ENCODE results near the gene PRRT1B. TPM values are rescaled to one million over a fixed set of nuclear protein-coding genes. Genes with fewer than 3 reads are reported as not detected.

Gene PRRT1B
- total and polyA plus RNA-seq, 7 experiments from 2014 or later = not detected

GRCh38 chr9:131594906-131595665 lies 49.8 kb downstream of the PRRT1B start:
- CTCF ChIA-PET = no interaction called here
- peaks cover 0 to 15% (median 0%) of the 10 kb centered on the region in 5 donors for H3K36me3 Mint-ChIP-seq
- H3K27ac ChIP-seq (ENCODE audit: low read depth, low read length) = no peak overlapping the region

GRCh38 chr9:131595696-131596429 lies 50.5 kb downstream of the PRRT1B start:
- DNase-seq (no peak), ATAC-seq (no peak)
- H3K36me3 ChIP-seq (ENCODE audit: control insufficient read depth in 2 of 3, insufficient read depth in 3 of 3, low read length in 3 of 3) = peaks cover 0 to 60% (median 15%) of the 10 kb centered on the region in 3 experiments
- Mint-ChIP-seq H3K9me3 (no peaks in the 10 kb centered on the region), H3K27me3 (no peaks in the 10 kb centered on the region), H3K27ac (peak overlapping the region in 4 of 9 donors; percentile 15 to 55 (median 40)), H3K4me1 (peaks cover 2 to 13% (median 6%) of the 10 kb centered on the region in 7 donors), H3K4me3 (no peak overlapping the region), H3K36me3 (peaks cover 0 to 21% (median 5%) of the 10 kb centered on the region in 5 donors)
- intact Hi-C loops (cut with micrococcal nuclease) = no loop called here
- H3K4me3 ChIP-seq (ENCODE audit: low read length) = no peak overlapping the region
- POLR2A ChIA-PET = no interaction called here
- H3K27ac ChIP-seq (ENCODE audit: low read depth, low read length) = no peak overlapping the region
- CTCF ChIA-PET = no interaction called here
- H3K4me1 ChIP-seq (ENCODE audit: control insufficient read depth in 2 of 2, insufficient read depth in 2 of 2, low read length in 2 of 2) = peaks cover 3 to 10% of the 10 kb centered on the region in 2 donors
- H3K9me3 ChIP-seq (ENCODE audit: control insufficient read depth in 2 of 3, low read length in 3 of 3) = no peaks in the 10 kb centered on the region
- H3K27me3 ChIP-seq (ENCODE audit: control insufficient read depth in 2 of 2, insufficient read depth in 2 of 2, low read length in 2 of 2) = no peaks in the 10 kb centered on the region

More at GRCh38 chr9:131594906-131595665, 49.8 kb downstream of the PRRT1B start:
- peaks cover 8 to 20% (median 13%) of the 10 kb centered on the region in 7 donors for H3K4me1 Mint-ChIP-seq
- H3K4me3 Mint-ChIP-seq = no peak overlapping the region
- H3K4me3 ChIP-seq (ENCODE audit: low read length) = no peak overlapping the region
- ATAC-seq = no peak
- POLR2A ChIA-PET = no interaction called here
- peak overlapping the region in 2 of 9 donors; percentile 12 to 36 for H3K27ac Mint-ChIP-seq
- DNase-seq = no peak
- H3K27me3 ChIP-seq (ENCODE audit: control insufficient read depth in 2 of 2, insufficient read depth in 2 of 2, low read length in 2 of 2) = no peaks in the 10 kb centered on the region
- no peaks in the 10 kb centered on the region for H3K9me3 ChIP-seq (ENCODE audit: control insufficient read depth in 2 of 3, low read length in 3 of 3)
- intact Hi-C loops (cut with micrococcal nuclease) = no loop called here
- H3K9me3 Mint-ChIP-seq = no peaks in the 10 kb centered on the region
- H3K36me3 ChIP-seq (ENCODE audit: control insufficient read depth in 2 of 3, insufficient read depth in 3 of 3, low read length in 3 of 3) = peaks cover 0 to 56% (median 15%) of the 10 kb centered on the region in 3 experiments
- peaks cover 11 to 17% of the 10 kb centered on the region in 2 donors for H3K4me1 ChIP-seq (ENCODE audit: control insufficient read depth in 2 of 2, insufficient read depth in 2 of 2, low read length in 2 of 2)
- no peaks in the 10 kb centered on the region for H3K27me3 Mint-ChIP-seq

DNA sequence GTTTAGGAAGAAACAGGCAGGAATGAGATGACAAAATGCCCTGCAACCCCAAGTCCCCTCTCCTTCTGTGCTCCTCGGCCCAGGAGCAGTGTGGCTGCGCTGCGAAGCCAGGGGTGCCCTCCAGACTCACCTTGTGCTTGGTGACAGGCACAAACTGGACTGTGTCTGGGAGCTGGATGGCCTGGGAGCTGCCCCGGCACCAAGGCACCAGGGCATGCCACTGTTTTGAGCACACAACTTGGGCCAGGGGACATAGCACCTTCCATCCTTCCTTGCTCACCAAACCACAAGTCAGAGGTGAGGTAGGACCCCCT lies 51.1 kb downstream of the PRRT1B start:
- ChIA-PET POLR2A (interaction anchor here (0.6 kb wide), 1 partner anchor 40 kb away, joined by 6 read pairs; no protein-coding TSS in a partner anchor), CTCF (no interaction called here)
- Mint-ChIP-seq H3K36me3 (peaks cover 0 to 21% (median 7%) of the 10 kb centered on the region in 5 donors), H3K9me3 (no peaks in the 10 kb centered on the region), H3K4me3 (no peak overlapping the region), H3K27me3 (no peaks in the 10 kb centered on the region), H3K4me1 (peaks cover 0 to 7% (median under 1%) of the 10 kb centered on the region in 7 donors), H3K27ac (peak overlapping the region in 2 of 9 donors; percentile 38 to 41)
- H3K4me1 ChIP-seq (ENCODE audit: control insufficient read depth in 2 of 2, insufficient read depth in 2 of 2, low read length in 2 of 2) = peaks cover 0 to 4% of the 10 kb centered on the region in 2 donors
- no peaks in the 10 kb centered on the region for H3K27me3 ChIP-seq (ENCODE audit: control insufficient read depth in 2 of 2, insufficient read depth in 2 of 2, low read length in 2 of 2)
- no peak overlapping the region for H3K4me3 ChIP-seq (ENCODE audit: low read length)
- intact Hi-C loops (cut with micrococcal nuclease) = no loop called here
- peaks cover 0 to 61% (median 18%) of the 10 kb centered on the region in 3 experiments for H3K36me3 ChIP-seq (ENCODE audit: control insufficient read depth in 2 of 3, insufficient read depth in 3 of 3, low read length in 3 of 3)
- H3K27ac ChIP-seq (ENCODE audit: low read depth, low read length) = no peak overlapping the region
- ATAC-seq (no peak), DNase-seq (no peak)
- no peaks in the 10 kb centered on the region for H3K9me3 ChIP-seq (ENCODE audit: control insufficient read depth in 2 of 3, low read length in 3 of 3)

GRCh38 chr9:131597246-131597645 lies 51.9 kb downstream of the PRRT1B start:
- H3K36me3 ChIP-seq (ENCODE audit: control insufficient read depth in 2 of 3, insufficient read depth in 3 of 3, low read length in 3 of 3) = peaks cover 0 to 70% (median 22%) of the 10 kb centered on the region in 3 experiments
- H3K27ac Mint-ChIP-seq = no peak overlapping the region
- H3K4me3 Mint-ChIP-seq = no peak overlapping the region
- H3K9me3 ChIP-seq (ENCODE audit: control insufficient read depth in 2 of 3, low read length in 3 of 3) = no peaks in the 10 kb centered on the region
- POLR2A ChIA-PET = no interaction called here
- peaks cover 0 to 1% (median 0%) of the 10 kb centered on the region in 7 donors for H3K4me1 Mint-ChIP-seq
- no peaks in the 10 kb centered on the region for H3K27me3 Mint-ChIP-seq
- ATAC-seq = no peak
- H3K36me3 Mint-ChIP-seq = peaks cover 0 to 23% (median 7%) of the 10 kb centered on the region in 5 donors
- no peak for DNase-seq
- H3K27ac ChIP-seq (ENCODE audit: low read depth, low read length) = no peak overlapping the region
- no peaks in the 10 kb centered on the region for H3K27me3 ChIP-seq (ENCODE audit: control insufficient read depth in 2 of 2, insufficient read depth in 2 of 2, low read length in 2 of 2)
- intact Hi-C loops (cut with micrococcal nuclease) = no loop called here
- H3K9me3 Mint-ChIP-seq = no peaks in the 10 kb centered on the region
- CTCF ChIA-PET = no interaction called here
- H3K4me3 ChIP-seq (ENCODE audit: low read length) = no peak overlapping the region
- H3K4me1 ChIP-seq (ENCODE audit: control insufficient read depth in 2 of 2, insufficient read depth in 2 of 2, low read length in 2 of 2) = no peaks in the 10 kb centered on the region

- Histone ChIP-seq H3K36me3 (ENCODE audit: control insufficient read depth in 2 of 3, insufficient read depth in 3 of 3, low read length in 3 of 3) (peaks cover 0 to 76% (median 22%) of the 10 kb centered on the region in 3 experiments), H3K27ac (ENCODE audit: low read depth, low read length) (no peak overlapping the region), H3K4me1 (ENCODE audit: control insufficient read depth in 2 of 2, insufficient read depth in 2 of 2, low read length in 2 of 2) (no peaks in the 10 kb centered on the region), H3K27me3 (ENCODE audit: control insufficient read depth in 2 of 2, insufficient read depth in 2 of 2, low read length in 2 of 2) (no peaks in the 10 kb centered on the region), H3K9me3 (ENCODE audit: control insufficient read depth in 2 of 3, low read length in 3 of 3) (no peaks in the 10 kb centered on the region), H3K4me3 (ENCODE audit: low read length) (no peak overlapping the region)
- Mint-ChIP-seq H3K27ac (peak overlapping the region in 1 of 9 donors; percentile 59), H3K27me3 (no peaks in the 10 kb centered on the region), H3K4me1 (peaks cover 0 to 2% (median 0%) of the 10 kb centered on the region in 7 donors), H3K4me3 (no peak overlapping the region), H3K9me3 (no peaks in the 10 kb centered on the region), H3K36me3 (peaks cover 0 to 25% (median 7%) of the 10 kb centered on the region in 5 donors)
- DNase-seq = no peak
- intact Hi-C loops (cut with micrococcal nuclease) = no loop called here
- peak; percentile 83 for ATAC-seq
- ChIA-PET CTCF (interaction anchor here (0.8 to 1.0 kb wide), 2 partner anchors 11 to 138 kb away, joined by 3 to 4 read pairs; no protein-coding TSS in a partner anchor), POLR2A (no interaction called here)
Observed at GRCh38 chr9:131598121-131598520, 52.8 kb downstream of the PRRT1B start.

DNA sequence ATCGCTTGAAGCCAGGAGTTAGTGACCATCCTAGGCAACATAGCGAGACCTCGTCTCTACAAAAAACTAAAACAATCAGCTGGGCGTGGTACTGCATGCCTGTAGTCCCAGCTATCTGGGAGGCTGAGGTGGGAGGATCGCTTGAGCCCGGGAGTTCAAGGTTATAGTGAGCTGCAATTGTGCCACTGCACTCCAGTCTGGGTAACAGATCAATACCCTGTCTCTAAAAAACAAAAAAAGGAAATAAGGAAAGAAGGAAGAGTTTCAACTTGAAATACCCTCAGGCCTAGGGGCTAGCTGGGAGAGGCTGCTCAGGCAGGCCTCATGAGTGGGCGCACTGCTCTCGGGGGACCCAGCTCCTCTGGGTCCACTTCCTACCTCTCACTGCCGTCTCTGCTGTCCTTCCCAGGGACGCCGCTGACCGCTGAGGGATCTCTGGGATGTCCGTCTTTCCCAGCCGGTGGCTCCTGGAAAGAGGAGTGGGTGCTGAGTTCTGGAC lies 56.4 kb downstream of the PRRT1B start:
- Histone ChIP-seq H3K36me3 (ENCODE audit: control insufficient read depth in 2 of 3, insufficient read depth in 3 of 3, low read length in 3 of 3) (peaks cover 0 to 70% (median 15%) of the 10 kb centered on the region in 3 experiments), H3K27me3 (ENCODE audit: control insufficient read depth in 2 of 2, insufficient read depth in 2 of 2, low read length in 2 of 2) (no peaks in the 10 kb centered on the region), H3K4me1 (ENCODE audit: control insufficient read depth in 2 of 2, insufficient read depth in 2 of 2, low read length in 2 of 2) (no peaks in the 10 kb centered on the region), H3K9me3 (ENCODE audit: control insufficient read depth in 2 of 3, low read length in 3 of 3) (no peaks in the 10 kb centered on the region), H3K27ac (ENCODE audit: low read depth, low read length) (no peak overlapping the region), H3K4me3 (ENCODE audit: low read length) (no peak overlapping the region)
- peak overlapping the region in 3 of 9 donors; percentile 43 to 76 (median 62) for H3K27ac Mint-ChIP-seq
- no peaks in the 10 kb centered on the region for H3K27me3 Mint-ChIP-seq
- POLR2A ChIA-PET = interaction anchor here (0.9 kb wide), 1 partner anchor 23 kb away, joined by 6 read pairs; no protein-coding TSS in a partner anchor
- ATAC-seq (no peak), DNase-seq (no peak)
- intact Hi-C loops (cut with micrococcal nuclease) = no loop called here
- H3K9me3 Mint-ChIP-seq = no peaks in the 10 kb centered on the region
- CTCF ChIA-PET = no interaction called here
- peaks cover 0 to 6% (median 0%) of the 10 kb centered on the region in 7 donors for H3K4me1 Mint-ChIP-seq
- peaks cover 0 to 25% (median 7%) of the 10 kb centered on the region in 5 donors for H3K36me3 Mint-ChIP-seq
- H3K4me3 Mint-ChIP-seq = no peak overlapping the region
